ENCODE measurements around the gene NOS1AP. TPM values are rescaled to one million over a fixed set of nuclear protein-coding genes. Genes with fewer than 3 reads are reported as not detected.

NOS1AP gene
- polyA plus RNA-seq = 1 to 10 TPM in 3 of 4 donors, under 1 TPM in 1; 0.89 to 2.1 (median 1.7) TPM
- long read RNA-seq, donor 1 = 0 reads
- long read RNA-seq, donor 2 = 0 reads
- long read RNA-seq, donor 3 = 0 reads
- long read RNA-seq, donor 4 = 0 reads
- long read RNA-seq, donor 5 = 0 reads
- long read RNA-seq, donor 6 = 0 reads
- long read RNA-seq, donor 7 = 0 reads
- long read RNA-seq, donor 8 = 0 reads
- long read RNA-seq, donor 9 = 0 reads
- long read RNA-seq, donor 10, partial matches to known transcripts = 0 of 1 reads
- long read RNA-seq, donor 10, other reads (novel, unspliced or antisense) = 0 of 1 reads

GRCh38 chr1:162069334-162070093 is at the start of gene NOS1AP:
Gene NOS1AP, plus strand, starts transcription at chr1:162069691. Its CDS starts 487 bp downstream, at chr1:162070178.
- H3K4me3 ChIP-seq (ENCODE audit: low read depth in 1 of 3, low read length in 3 of 3) = peak within 1 kb of the TSS; percentile 70 to 91 (median 78)
- no peaks in the 10 kb centered on the region for H3K36me3 ChIP-seq (ENCODE audit: control insufficient read depth in 3 of 3, insufficient read depth in 2 of 3, low read depth in 1 of 3, low read length in 3 of 3)
- H3K9me3 ChIP-seq (ENCODE audit: control insufficient read depth in 2 of 2, insufficient read depth in 1 of 2, low read depth in 1 of 2, low read length in 1 of 2) = peaks cover 0 to 2% of the 10 kb centered on the region in 2 donors
- peaks cover 0 to 18% (median 0%) of the 10 kb centered on the region in 3 donors for H3K4me1 ChIP-seq (ENCODE audit: control insufficient read depth in 3 of 3, insufficient read depth in 2 of 3, low read depth in 1 of 3, low read length in 2 of 3)
- FAIRE-seq (no peak), DNase-seq (peak; percentile 88 to 95)
- peak within 1 kb of the TSS; percentile 57 to 88 (median 79) for H3K27ac ChIP-seq (ENCODE audit: low read depth in 1 of 3, low read length in 2 of 3)
- H3K27me3 ChIP-seq (ENCODE audit: control insufficient read depth in 3 of 3, insufficient read depth in 3 of 3, low read length in 3 of 3) = peaks cover 0 to 2% (median 2%) of the 10 kb centered on the region in 3 donors
- 0 to 1% (median 0%) methylated on average over 39 to 95 of the region's 95 CpGs for WGBS, 3 donors

GRCh38 chr1:162020150-162020549 is 49.3 kb upstream of the NOS1AP start:
- H3K4me1 ChIP-seq (ENCODE audit: control insufficient read depth in 3 of 3, insufficient read depth in 2 of 3, low read depth in 1 of 3, low read length in 2 of 3) = peaks cover 0 to 4% (median 0%) of the 10 kb centered on the region in 3 donors
- 52 to 59% (median 52%) methylated on average over 2 of the region's 2 CpGs for WGBS, 3 donors
- no peak overlapping the region for H3K27ac ChIP-seq (ENCODE audit: low read depth in 1 of 3, low read length in 2 of 3)
- H3K36me3 ChIP-seq (ENCODE audit: control insufficient read depth in 3 of 3, insufficient read depth in 2 of 3, low read depth in 1 of 3, low read length in 3 of 3) = peaks cover 0 to 2% (median 0%) of the 10 kb centered on the region in 3 donors
- H3K27me3 ChIP-seq (ENCODE audit: control insufficient read depth in 3 of 3, insufficient read depth in 3 of 3, low read length in 3 of 3) = peaks cover 0 to 32% (median 0%) of the 10 kb centered on the region in 3 donors
- no peak overlapping the region for H3K4me3 ChIP-seq (ENCODE audit: low read depth in 1 of 3, low read length in 3 of 3)
- FAIRE-seq (no peak), DNase-seq (no peak)
- no peaks in the 10 kb centered on the region for H3K9me3 ChIP-seq (ENCODE audit: control insufficient read depth in 2 of 2, insufficient read depth in 1 of 2, low read depth in 1 of 2, low read length in 1 of 2)

GRCh38 chr1:162021124-162021523 is 48.4 kb upstream of the NOS1AP start:
- DNase-seq (no peak), FAIRE-seq (no peak)
- H3K27ac ChIP-seq (ENCODE audit: low read depth in 1 of 3, low read length in 2 of 3) = no peak overlapping the region
- no peak overlapping the region for H3K4me3 ChIP-seq (ENCODE audit: low read depth in 1 of 3, low read length in 3 of 3)
- peaks cover 0 to 4% (median 0%) of the 10 kb centered on the region in 3 donors for H3K4me1 ChIP-seq (ENCODE audit: control insufficient read depth in 3 of 3, insufficient read depth in 2 of 3, low read depth in 1 of 3, low read length in 2 of 3)
- H3K27me3 ChIP-seq (ENCODE audit: control insufficient read depth in 3 of 3, insufficient read depth in 3 of 3, low read length in 3 of 3) = peaks cover 0 to 33% (median 3%) of the 10 kb centered on the region in 3 donors
- H3K36me3 ChIP-seq (ENCODE audit: control insufficient read depth in 3 of 3, insufficient read depth in 2 of 3, low read depth in 1 of 3, low read length in 3 of 3) = peaks cover 0 to 2% (median 0%) of the 10 kb centered on the region in 3 donors
- WGBS, 3 donors = 78 to 90% (median 84%) methylated on average over 4 of the region's 4 CpGs
- no peaks in the 10 kb centered on the region for H3K9me3 ChIP-seq (ENCODE audit: control insufficient read depth in 2 of 2, insufficient read depth in 1 of 2, low read depth in 1 of 2, low read length in 1 of 2)

GRCh38 chr1:162022626-162023025 is 46.9 kb upstream of the NOS1AP start:
- FAIRE-seq (no peak), DNase-seq (no peak)
- Histone ChIP-seq H3K27ac (ENCODE audit: low read depth in 1 of 3, low read length in 2 of 3) (no peak overlapping the region), H3K4me3 (ENCODE audit: low read depth in 1 of 3, low read length in 3 of 3) (peak overlapping the region in 1 of 3 donors; percentile 56), H3K4me1 (ENCODE audit: control insufficient read depth in 3 of 3, insufficient read depth in 2 of 3, low read depth in 1 of 3, low read length in 2 of 3) (peaks cover 0 to 4% (median 0%) of the 10 kb centered on the region in 3 donors), H3K9me3 (ENCODE audit: control insufficient read depth in 2 of 2, insufficient read depth in 1 of 2, low read depth in 1 of 2, low read length in 1 of 2) (peaks cover 0 to 7% of the 10 kb centered on the region in 2 donors), H3K27me3 (ENCODE audit: control insufficient read depth in 3 of 3, insufficient read depth in 3 of 3, low read length in 3 of 3) (peaks cover 0 to 38% (median 5%) of the 10 kb centered on the region in 3 donors), H3K36me3 (ENCODE audit: control insufficient read depth in 3 of 3, insufficient read depth in 2 of 3, low read depth in 1 of 3, low read length in 3 of 3) (peaks cover 0 to 2% (median 0%) of the 10 kb centered on the region in 3 donors)
- 75 to 78% (median 78%) methylated on average over 9 of the region's 9 CpGs for WGBS, 3 donors

- DNase-seq (no peak), FAIRE-seq (no peak)
- Histone ChIP-seq H3K27me3 (ENCODE audit: control insufficient read depth in 3 of 3, insufficient read depth in 3 of 3, low read length in 3 of 3) (peaks cover 0 to 38% (median 5%) of the 10 kb centered on the region in 3 donors), H3K27ac (ENCODE audit: low read depth in 1 of 3, low read length in 2 of 3) (no peak overlapping the region), H3K9me3 (ENCODE audit: control insufficient read depth in 2 of 2, insufficient read depth in 1 of 2, low read depth in 1 of 2, low read length in 1 of 2) (peaks cover 0 to 7% of the 10 kb centered on the region in 2 donors), H3K4me3 (ENCODE audit: low read depth in 1 of 3, low read length in 3 of 3) (peak overlapping the region in 2 of 3 donors; percentile 52 to 56), H3K4me1 (ENCODE audit: control insufficient read depth in 3 of 3, insufficient read depth in 2 of 3, low read depth in 1 of 3, low read length in 2 of 3) (peaks cover 0 to 4% (median 0%) of the 10 kb centered on the region in 3 donors), H3K36me3 (ENCODE audit: control insufficient read depth in 3 of 3, insufficient read depth in 2 of 3, low read depth in 1 of 3, low read length in 3 of 3) (peaks cover 0 to 2% (median 0%) of the 10 kb centered on the region in 3 donors)
- 32 to 39% (median 32%) methylated on average over 20 of the region's 20 CpGs for WGBS, 3 donors
Measured at GRCh38 chr1:162023181-162023546, 46.3 kb upstream of the NOS1AP start.

- no peak for FAIRE-seq
- DNase-seq = peak; percentile 51 to 65
- WGBS, 3 donors = 0 to 1% (median 1%) methylated on average over 64 to 85 of the region's 85 CpGs
- peaks cover 0 to 7% of the 10 kb centered on the region in 2 donors for H3K9me3 ChIP-seq (ENCODE audit: control insufficient read depth in 2 of 2, insufficient read depth in 1 of 2, low read depth in 1 of 2, low read length in 1 of 2)
- H3K36me3 ChIP-seq (ENCODE audit: control insufficient read depth in 3 of 3, insufficient read depth in 2 of 3, low read depth in 1 of 3, low read length in 3 of 3) = peaks cover 0 to 2% (median 0%) of the 10 kb centered on the region in 3 donors
- peak within 1 kb of the TSS; percentile 39 to 56 (median 52) for H3K4me3 ChIP-seq (ENCODE audit: low read depth in 1 of 3, low read length in 3 of 3)
- peaks cover 0 to 38% (median 5%) of the 10 kb centered on the region in 3 donors for H3K27me3 ChIP-seq (ENCODE audit: control insufficient read depth in 3 of 3, insufficient read depth in 3 of 3, low read length in 3 of 3)
- H3K4me1 ChIP-seq (ENCODE audit: control insufficient read depth in 3 of 3, insufficient read depth in 2 of 3, low read depth in 1 of 3, low read length in 2 of 3) = peaks cover 0 to 4% (median 0%) of the 10 kb centered on the region in 3 donors
- H3K27ac ChIP-seq (ENCODE audit: low read depth in 1 of 3, low read length in 2 of 3) = peak within 1 kb of the TSS in 2 of 3 donors; percentile 26 to 30
Measured at GRCh38 chr1:162023547-162024501, 45.7 kb upstream of the NOS1AP start, which contains the start of gene OLFML2B. Gene OLFML2B, minus strand, starts transcription at chr1:162023869. Its CDS starts 439 bp downstream, at chr1:162023430.

GRCh38 chr1:162025541-162025940 is 44.0 kb upstream of the NOS1AP start:
- Histone ChIP-seq H3K27me3 (ENCODE audit: control insufficient read depth in 3 of 3, insufficient read depth in 3 of 3, low read length in 3 of 3) (peaks cover 0 to 39% (median 5%) of the 10 kb centered on the region in 3 donors), H3K27ac (ENCODE audit: low read depth in 1 of 3, low read length in 2 of 3) (no peak overlapping the region), H3K4me3 (ENCODE audit: low read depth in 1 of 3, low read length in 3 of 3) (no peak overlapping the region), H3K4me1 (ENCODE audit: control insufficient read depth in 3 of 3, insufficient read depth in 2 of 3, low read depth in 1 of 3, low read length in 2 of 3) (peaks cover 0 to 4% (median 0%) of the 10 kb centered on the region in 3 donors), H3K9me3 (ENCODE audit: control insufficient read depth in 2 of 2, insufficient read depth in 1 of 2, low read depth in 1 of 2, low read length in 1 of 2) (peaks cover 0 to 7% of the 10 kb centered on the region in 2 donors), H3K36me3 (ENCODE audit: control insufficient read depth in 3 of 3, insufficient read depth in 2 of 3, low read depth in 1 of 3, low read length in 3 of 3) (no peaks in the 10 kb centered on the region)
- no peak for DNase-seq
- FAIRE-seq = no peak
- WGBS, 3 donors = 87 to 93% (median 87%) methylated on average over 2 of the region's 2 CpGs
